Liver (tissue), 3 donors: ENCODE data around the gene NEURL1.

Experiments used
- GABPA ChIP-seq, 2 donors: IDR thresholded peaks in 1 of 2; conservative IDR thresholded peaks in 1 of 2; 2 replicates each; pipeline ENCODE4 v1.6.1; 2016; ENCODE audit warnings: antibody characterized with exemption in 2 of 2, mild to moderate bottlenecking in 1 of 2, moderate library complexity in 1 of 2
- JUND ChIP-seq, 2 donors: IDR thresholded peaks; 2 replicates each; pipeline ENCODE4 v1.6.1; 2016; ENCODE audit warnings: antibody characterized with exemption in 2 of 2
- NR2F2 ChIP-seq: IDR thresholded peaks from 2 replicates; pipeline ENCODE4 v1.6.1; 2016; ENCODE audit warnings: antibody characterized with exemption
- RAD21 ChIP-seq, 2 donors: IDR thresholded peaks; 2 replicates each; pipeline ENCODE4 v1.6.1; 2016; ENCODE audit warnings: antibody characterized with exemption in 2 of 2, mild to moderate bottlenecking in 2 of 2
- SP1 ChIP-seq: IDR thresholded peaks from 2 replicates; pipeline ENCODE4 v1.6.1; 2018; ENCODE audit warnings: antibody characterized with exemption, mild to moderate bottlenecking
- TAF1 ChIP-seq: conservative IDR thresholded peaks from 2 replicates; pipeline ENCODE4 v1.6.1; 2016; ENCODE audit warnings: antibody characterized with exemption, mild to moderate bottlenecking
- YY1 ChIP-seq: IDR thresholded peaks from 2 replicates; pipeline ENCODE4 v1.6.1; 2016; ENCODE audit warnings: antibody characterized with exemption, mild to moderate bottlenecking
- TF ChIP-seq, protein P1 (sequence below): fragments of 150-350 bp; IDR thresholded peaks from 2 replicates; pipeline ENCODE4 v1.5.1; 2017; ENCODE audit warnings: improper control_type of control experiment, low read depth, low read length; ENCODE audit not compliant: missing input control
- TF ChIP-seq, protein P2 (sequence below): IDR thresholded peaks from 2 replicates; pipeline ENCODE4 v1.6.1; 2016; ENCODE audit warnings: antibody characterized with exemption, mild to moderate bottlenecking
- TF ChIP-seq, protein P3 (sequence below): IDR thresholded peaks from 2 replicates; pipeline ENCODE4 v1.6.1; 2016; ENCODE audit warnings: antibody characterized with exemption
- TF ChIP-seq, protein P4 (sequence below): IDR thresholded peaks from 2 replicates; pipeline ENCODE4 v1.6.1; 2016; ENCODE audit warnings: antibody characterized with exemption
- donor health status: healthy.
- donor health status: healthy.

DNA sequence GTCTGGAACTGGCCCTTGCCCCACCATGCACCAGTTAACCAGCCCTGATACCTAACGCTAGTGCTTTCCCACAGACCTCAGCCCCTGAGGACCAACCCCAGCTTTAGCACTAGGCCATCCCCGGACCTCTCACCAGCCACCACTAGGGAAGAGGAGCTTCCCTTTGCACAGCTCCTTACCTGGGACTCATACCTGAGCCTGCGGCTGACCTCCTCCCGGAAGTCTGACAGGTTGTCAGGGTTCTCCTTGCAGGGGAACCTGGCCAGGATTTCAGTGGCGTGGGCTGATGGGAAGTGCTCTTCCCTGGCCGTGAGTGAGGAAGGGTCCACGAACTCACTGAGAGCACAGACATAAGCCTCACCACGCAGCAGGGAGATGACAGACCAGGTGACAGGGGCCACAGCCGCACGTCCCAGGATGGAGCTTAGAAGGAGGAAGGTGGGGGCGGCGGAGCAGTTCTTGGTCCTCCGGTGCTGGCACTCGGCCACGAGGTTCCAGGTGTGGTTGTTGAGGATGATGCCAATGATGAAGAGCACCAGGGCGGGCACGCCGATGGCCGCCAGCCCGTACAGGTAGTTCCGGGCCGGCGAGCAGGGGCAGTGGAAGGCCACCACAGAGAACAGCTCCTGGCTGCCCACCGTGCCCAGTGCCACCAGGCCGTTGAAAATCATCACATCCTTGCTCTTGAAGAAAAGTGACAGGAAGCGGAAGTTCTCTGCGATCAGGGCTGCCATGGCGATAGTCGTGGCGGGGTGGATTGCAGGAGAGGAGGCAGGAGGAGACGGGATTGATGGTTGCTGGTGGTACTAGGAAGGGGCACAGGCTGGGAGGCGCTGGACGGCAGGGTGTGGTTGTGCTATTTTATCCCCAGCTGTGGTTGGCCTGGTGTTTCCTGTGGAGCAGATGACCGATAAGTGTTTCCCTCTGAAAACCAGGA lies 44.0 kb upstream of the NEURL1 start:
- TF ChIP-seq, protein P1, sequence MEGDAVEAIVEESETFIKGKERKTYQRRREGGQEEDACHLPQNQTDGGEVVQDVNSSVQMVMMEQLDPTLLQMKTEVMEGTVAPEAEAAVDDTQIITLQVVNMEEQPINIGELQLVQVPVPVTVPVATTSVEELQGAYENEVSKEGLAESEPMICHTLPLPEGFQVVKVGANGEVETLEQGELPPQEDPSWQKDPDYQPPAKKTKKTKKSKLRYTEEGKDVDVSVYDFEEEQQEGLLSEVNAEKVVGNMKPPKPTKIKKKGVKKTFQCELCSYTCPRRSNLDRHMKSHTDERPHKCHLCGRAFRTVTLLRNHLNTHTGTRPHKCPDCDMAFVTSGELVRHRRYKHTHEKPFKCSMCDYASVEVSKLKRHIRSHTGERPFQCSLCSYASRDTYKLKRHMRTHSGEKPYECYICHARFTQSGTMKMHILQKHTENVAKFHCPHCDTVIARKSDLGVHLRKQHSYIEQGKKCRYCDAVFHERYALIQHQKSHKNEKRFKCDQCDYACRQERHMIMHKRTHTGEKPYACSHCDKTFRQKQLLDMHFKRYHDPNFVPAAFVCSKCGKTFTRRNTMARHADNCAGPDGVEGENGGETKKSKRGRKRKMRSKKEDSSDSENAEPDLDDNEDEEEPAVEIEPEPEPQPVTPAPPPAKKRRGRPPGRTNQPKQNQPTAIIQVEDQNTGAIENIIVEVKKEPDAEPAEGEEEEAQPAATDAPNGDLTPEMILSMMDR = no peak
- TF ChIP-seq GABPA (IDR thresholded peaks at IDR 0.05 in 1 of 2, conservative IDR thresholded peaks at IDR 0.05 in 1 of 2) (no peak), SP1 (no peak), NR2F2 (no peak), JUND (IDR thresholded peaks at IDR 0.05) (no peak), YY1 (no peak), RAD21 (IDR thresholded peaks at IDR 0.05) (no peak), TAF1 (no peak)
- TF ChIP-seq, protein P2, sequence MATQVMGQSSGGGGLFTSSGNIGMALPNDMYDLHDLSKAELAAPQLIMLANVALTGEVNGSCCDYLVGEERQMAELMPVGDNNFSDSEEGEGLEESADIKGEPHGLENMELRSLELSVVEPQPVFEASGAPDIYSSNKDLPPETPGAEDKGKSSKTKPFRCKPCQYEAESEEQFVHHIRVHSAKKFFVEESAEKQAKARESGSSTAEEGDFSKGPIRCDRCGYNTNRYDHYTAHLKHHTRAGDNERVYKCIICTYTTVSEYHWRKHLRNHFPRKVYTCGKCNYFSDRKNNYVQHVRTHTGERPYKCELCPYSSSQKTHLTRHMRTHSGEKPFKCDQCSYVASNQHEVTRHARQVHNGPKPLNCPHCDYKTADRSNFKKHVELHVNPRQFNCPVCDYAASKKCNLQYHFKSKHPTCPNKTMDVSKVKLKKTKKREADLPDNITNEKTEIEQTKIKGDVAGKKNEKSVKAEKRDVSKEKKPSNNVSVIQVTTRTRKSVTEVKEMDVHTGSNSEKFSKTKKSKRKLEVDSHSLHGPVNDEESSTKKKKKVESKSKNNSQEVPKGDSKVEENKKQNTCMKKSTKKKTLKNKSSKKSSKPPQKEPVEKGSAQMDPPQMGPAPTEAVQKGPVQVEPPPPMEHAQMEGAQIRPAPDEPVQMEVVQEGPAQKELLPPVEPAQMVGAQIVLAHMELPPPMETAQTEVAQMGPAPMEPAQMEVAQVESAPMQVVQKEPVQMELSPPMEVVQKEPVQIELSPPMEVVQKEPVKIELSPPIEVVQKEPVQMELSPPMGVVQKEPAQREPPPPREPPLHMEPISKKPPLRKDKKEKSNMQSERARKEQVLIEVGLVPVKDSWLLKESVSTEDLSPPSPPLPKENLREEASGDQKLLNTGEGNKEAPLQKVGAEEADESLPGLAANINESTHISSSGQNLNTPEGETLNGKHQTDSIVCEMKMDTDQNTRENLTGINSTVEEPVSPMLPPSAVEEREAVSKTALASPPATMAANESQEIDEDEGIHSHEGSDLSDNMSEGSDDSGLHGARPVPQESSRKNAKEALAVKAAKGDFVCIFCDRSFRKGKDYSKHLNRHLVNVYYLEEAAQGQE = no peak
- TF ChIP-seq, protein P3, sequence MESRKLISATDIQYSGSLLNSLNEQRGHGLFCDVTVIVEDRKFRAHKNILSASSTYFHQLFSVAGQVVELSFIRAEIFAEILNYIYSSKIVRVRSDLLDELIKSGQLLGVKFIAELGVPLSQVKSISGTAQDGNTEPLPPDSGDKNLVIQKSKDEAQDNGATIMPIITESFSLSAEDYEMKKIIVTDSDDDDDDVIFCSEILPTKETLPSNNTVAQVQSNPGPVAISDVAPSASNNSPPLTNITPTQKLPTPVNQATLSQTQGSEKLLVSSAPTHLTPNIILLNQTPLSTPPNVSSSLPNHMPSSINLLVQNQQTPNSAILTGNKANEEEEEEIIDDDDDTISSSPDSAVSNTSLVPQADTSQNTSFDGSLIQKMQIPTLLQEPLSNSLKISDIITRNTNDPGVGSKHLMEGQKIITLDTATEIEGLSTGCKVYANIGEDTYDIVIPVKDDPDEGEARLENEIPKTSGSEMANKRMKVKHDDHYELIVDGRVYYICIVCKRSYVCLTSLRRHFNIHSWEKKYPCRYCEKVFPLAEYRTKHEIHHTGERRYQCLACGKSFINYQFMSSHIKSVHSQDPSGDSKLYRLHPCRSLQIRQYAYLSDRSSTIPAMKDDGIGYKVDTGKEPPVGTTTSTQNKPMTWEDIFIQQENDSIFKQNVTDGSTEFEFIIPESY = no peak
- TF ChIP-seq, protein P4, sequence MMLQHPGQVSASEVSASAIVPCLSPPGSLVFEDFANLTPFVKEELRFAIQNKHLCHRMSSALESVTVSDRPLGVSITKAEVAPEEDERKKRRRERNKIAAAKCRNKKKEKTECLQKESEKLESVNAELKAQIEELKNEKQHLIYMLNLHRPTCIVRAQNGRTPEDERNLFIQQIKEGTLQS = no peak
